AG10803 (cell line): ENCODE measurements around the gene AKNA.

Experiments
- DNase-seq: peaks from one replicate; pipeline ENCODE4 v3.0.0; 2010; ENCODE audit warnings: low read depth
- H3K4me3 ChIP-seq: 2 replicates; pipeline ENCODE4 v1.5.1; 2011; ENCODE audit warnings: mild to moderate bottlenecking, low read length, control low read depth
- CTCF ChIP-seq: conservative IDR thresholded peaks from 2 replicates; pipeline ENCODE4 v1.5.1; 2011; ENCODE audit warnings: mild to moderate bottlenecking, low read length, control low read depth, inconsistent platforms

The AKNA gene

DNA sequence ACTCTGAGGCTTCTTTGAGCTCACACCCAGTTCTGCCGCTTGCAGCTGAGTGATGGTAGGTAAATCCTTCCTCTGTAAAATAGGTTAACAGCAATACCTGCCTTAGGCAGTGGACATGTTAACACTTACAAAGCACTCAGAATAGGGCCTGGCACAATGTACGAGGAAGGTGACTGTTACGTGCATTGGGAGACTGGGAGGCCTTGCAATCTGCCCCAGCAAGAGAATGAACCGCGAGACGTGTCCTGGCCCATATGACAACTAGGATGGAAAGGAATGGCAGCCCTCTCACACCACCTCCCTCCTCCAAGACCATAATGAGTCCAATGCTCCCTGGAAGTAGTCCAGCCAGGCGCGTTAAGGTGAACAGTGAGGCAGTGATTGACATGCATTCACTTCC lies 23.1 kb upstream of the AKNA start:
- no peak for TF ChIP-seq CTCF
- no peak overlapping the region for H3K4me3 ChIP-seq
- no peak for DNase-seq

DNA sequence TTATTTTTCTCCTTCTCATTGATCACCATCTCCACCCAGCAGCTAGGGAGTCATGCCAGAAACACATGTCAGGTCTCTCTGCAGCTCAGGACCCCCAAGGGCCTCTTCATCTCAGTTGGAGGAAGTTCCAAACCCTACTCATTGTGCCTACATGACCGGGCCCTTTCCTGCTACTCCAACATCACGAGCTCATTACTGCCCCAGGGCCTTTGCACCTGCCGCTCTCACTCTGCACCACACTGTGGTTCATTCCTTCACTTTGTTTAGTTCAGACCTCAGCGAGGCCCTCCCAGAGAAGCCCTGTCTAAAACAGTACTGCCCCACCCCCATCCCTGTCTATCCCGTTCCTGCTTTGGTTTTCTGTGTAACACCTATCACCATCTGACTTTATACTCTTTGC lies 22.1 kb upstream of the AKNA start:
- DNase-seq: no peak
- H3K4me3 ChIP-seq: no peak overlapping the region
- TF ChIP-seq CTCF: no peak

DNA sequence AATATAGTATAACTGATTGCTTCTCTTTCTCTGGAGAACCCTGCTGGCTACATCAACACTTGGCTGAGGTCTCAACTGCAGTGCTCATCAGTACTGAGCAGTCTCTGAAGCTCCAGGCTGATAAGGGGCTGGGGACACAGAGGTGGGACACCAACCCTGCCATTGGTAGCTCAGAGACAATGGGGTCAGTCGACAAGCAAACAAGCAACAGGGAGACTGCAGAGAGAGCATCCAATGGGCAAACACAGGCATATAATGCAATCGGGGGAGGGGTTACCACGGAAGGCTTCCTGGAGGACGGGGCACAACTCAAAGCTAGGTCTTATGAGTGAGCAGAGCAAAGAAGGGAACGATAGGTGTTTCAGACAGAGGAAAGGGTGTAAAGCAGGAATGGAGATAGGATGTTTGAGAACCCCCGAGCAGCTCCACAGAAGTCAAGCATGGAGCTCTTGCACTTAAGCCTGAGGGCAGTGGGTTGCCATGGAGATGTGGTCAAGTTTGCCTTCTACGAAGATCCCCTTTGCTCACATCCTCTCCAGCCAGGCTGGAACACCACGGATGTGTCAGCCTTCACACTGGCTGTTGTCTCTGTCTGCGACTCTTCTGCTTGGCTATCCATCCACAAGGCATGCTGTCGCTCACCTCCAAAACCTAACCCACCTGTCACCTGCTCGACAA lies 21.5 kb upstream of the AKNA start:
- no peak overlapping the region for H3K4me3 ChIP-seq
- no peak for TF ChIP-seq CTCF
- peak; percentile 58 for DNase-seq

DNA sequence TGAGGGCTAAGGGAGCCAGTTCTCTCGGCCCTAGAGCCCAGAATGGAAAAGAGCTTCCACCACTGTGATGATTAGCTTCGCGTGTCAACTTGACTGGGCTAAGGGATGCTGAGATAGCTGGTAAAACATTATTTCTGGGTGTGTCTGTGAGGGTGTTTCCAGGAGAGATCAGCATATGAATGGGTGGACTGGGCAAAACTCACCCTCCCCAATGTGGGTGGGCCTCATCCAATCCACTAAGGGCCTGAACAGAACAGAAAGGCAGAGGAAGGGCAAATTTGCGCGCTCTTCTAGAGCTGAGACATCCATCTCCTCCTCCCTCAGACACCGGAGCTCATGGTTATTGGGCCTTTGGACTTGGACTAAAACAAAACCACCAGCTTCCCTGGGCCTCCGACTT lies 20.9 kb upstream of the AKNA start:
- H3K4me3 ChIP-seq: no peak overlapping the region
- DNase-seq: no peak
- no peak for TF ChIP-seq CTCF

DNA sequence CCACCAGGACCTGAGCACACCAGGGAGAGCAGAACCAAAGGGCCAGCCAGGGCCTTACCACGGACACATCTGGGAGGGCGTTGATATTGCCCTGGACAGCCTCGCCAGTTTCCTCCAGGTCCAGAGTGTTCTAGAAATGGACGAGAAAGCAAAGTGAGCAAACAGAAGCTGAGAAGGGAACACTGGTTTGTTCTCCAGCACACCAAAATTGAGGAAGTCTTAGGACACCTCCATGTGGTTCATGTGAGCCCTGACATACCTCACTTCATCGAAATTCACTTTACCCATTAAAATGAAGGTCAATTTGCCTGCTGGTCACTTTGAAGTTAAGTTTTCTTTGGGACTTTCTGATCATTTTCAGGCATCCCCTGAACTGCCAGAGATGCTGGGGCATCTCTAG lies 20.1 kb upstream of the AKNA start:
- no peak overlapping the region for H3K4me3 ChIP-seq
- no peak for DNase-seq
- TF ChIP-seq CTCF: no peak

DNA sequence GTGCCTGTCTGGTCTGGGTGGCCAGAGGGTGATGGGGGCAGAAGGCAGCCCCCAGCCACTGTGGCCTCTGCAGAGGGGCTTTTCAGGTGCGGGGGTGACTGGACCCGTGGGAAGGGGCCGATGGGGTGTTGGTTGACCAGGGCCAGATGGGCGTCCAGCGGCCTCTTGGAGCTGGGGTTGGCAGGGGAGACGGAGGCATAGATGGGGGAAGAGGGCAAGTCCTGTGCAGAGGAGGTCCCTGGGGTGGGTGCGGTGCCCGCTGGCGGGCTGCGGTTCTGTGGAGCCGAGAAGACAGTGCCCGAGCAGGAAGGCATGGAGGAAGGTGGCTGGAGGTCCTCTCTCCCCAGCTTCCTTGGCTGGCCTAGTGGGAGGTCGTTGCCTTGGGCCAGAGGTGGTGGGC lies 18.7 kb upstream of the AKNA start:
- TF ChIP-seq CTCF: no peak
- H3K4me3 ChIP-seq: no peak overlapping the region
- no peak for DNase-seq

DNA sequence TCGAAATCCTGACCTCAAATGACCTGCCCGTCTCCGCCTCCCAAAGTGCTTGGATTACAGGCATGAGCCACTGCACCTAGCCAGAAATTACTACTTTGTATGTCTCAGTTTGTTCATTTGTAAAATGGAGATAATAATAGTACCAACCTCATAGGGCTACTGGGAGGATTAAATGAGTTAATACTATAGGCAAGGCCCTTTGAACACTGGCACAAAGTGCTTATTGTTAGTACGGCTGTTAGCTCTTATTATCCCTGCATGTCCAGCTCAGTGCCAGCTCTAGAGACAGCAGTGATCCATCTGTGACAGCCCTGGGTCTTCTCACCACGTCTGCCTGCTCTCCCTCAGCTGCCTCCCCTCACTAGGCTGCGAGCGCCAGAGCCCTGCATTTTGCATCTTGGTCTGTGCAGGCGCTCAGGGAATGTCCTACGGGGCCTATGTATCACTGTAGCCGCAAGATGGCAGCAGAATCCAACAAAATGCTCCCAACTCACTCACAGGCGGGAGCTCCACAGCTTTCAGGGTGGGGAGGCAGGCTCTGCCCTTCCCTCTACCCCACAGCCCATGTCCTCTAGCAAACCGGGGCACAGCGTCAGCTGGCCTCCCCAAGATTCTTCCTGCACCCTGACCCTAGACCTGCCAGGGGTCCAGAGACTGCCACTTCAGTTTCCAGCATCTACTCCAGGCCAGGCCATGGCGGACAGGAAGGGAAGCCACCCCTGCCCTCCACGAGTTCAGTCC lies 17.7 kb upstream of the AKNA start:
- H3K4me3 ChIP-seq: no peak overlapping the region
- peak; percentile 85 for TF ChIP-seq CTCF
- DNase-seq: peak; percentile 73
